ENCODE data around the gene KRT17. TPM values are rescaled to one million over a fixed set of nuclear protein-coding genes. Genes with fewer than 3 reads are reported as not detected.
"Not testable (repeated sequence)": the region's sequence is repeated elsewhere in the genome, so short reads cannot be mapped to it uniquely, and the experiment has no call there.

The KRT17 gene
- total RNA-seq, 2 experiments from 2014 or later: not detected

GRCh38 chr17:41650794-41651624 is 26.6 kb upstream of the KRT17 start:
- H3K4me1 Mint-ChIP-seq: peaks cover 8% of the 10 kb centered on the region
- no peak overlapping the region for H3K27ac Mint-ChIP-seq

GRCh38 chr17:41649923-41650519 is 25.6 kb upstream of the KRT17 start:
- H3K4me3 Mint-ChIP-seq: no peak overlapping the region
- no peak for DNase-seq
- peaks cover 2% of the 10 kb centered on the region for H3K27me3 Mint-ChIP-seq
- no peaks in the 10 kb centered on the region for H3K9me3 Mint-ChIP-seq
- no peak overlapping the region for H3K27ac Mint-ChIP-seq
- H3K4me1 Mint-ChIP-seq: peaks cover 8% of the 10 kb centered on the region
- no peaks in the 10 kb centered on the region for H3K36me3 Mint-ChIP-seq
- ATAC-seq (ENCODE audit: low read depth): no peak
- POLR2A ChIA-PET: interaction anchor here (2.1 to 3.9 kb wide), 2 partner anchors 15 to 39 kb away, joined by 16 to 21 read pairs; partner anchors contain the start of gene EIF1

More at GRCh38 chr17:41650794-41651624, 26.6 kb upstream of the KRT17 start:
- no peaks in the 10 kb centered on the region for H3K9me3 Mint-ChIP-seq
- DNase-seq (no peak), ATAC-seq (ENCODE audit: low read depth) (no peak)
- H3K4me3 Mint-ChIP-seq: no peak overlapping the region
- H3K36me3 Mint-ChIP-seq: no peaks in the 10 kb centered on the region
- H3K27me3 Mint-ChIP-seq: peaks cover 2% of the 10 kb centered on the region
- POLR2A ChIA-PET: interaction anchor here (3.9 kb wide), 1 partner anchor 38 kb away, joined by 21 read pairs; the partner anchor contains the start of gene EIF1

- POLR2A ChIA-PET: interaction anchor here (0.7 to 3.9 kb wide), 5 partner anchors 14 to 99 kb away, joined by 4 to 21 read pairs (median 4); partner anchors contain the start of gene EIF1
- H3K9me3 Mint-ChIP-seq: no peaks in the 10 kb centered on the region
- peak; percentile 81 for ATAC-seq (ENCODE audit: low read depth)
Measured at GRCh38 chr17:41648411-41649195, 24.2 kb upstream of the KRT17 start.

GRCh38 chr17:41647940-41648410 is 23.6 kb upstream of the KRT17 start:
- DNase-seq: peak; percentile 94
- Mint-ChIP-seq H3K4me1 (peaks cover 8% of the 10 kb centered on the region), H3K27ac (no peak overlapping the region), H3K27me3 (peaks cover 2% of the 10 kb centered on the region), H3K9me3 (no peaks in the 10 kb centered on the region), H3K36me3 (no peaks in the 10 kb centered on the region), H3K4me3 (peak overlapping the region; percentile 79)
- peak; percentile 74 for ATAC-seq (ENCODE audit: low read depth)
- POLR2A ChIA-PET: interaction anchor here (1.1 to 3.9 kb wide), 4 partner anchors 15 to 99 kb away, joined by 4 to 21 read pairs (median 10); partner anchors contain the start of gene EIF1

More at GRCh38 chr17:41648411-41649195, 24.2 kb upstream of the KRT17 start:
- DNase-seq: peak; percentile 93
- peaks cover 2% of the 10 kb centered on the region for H3K27me3 Mint-ChIP-seq
- H3K36me3 Mint-ChIP-seq: no peaks in the 10 kb centered on the region
- peak overlapping the region; percentile 72 for H3K27ac Mint-ChIP-seq
- H3K4me3 Mint-ChIP-seq: peak overlapping the region; percentile 79
- peaks cover 8% of the 10 kb centered on the region for H3K4me1 Mint-ChIP-seq

DNA sequence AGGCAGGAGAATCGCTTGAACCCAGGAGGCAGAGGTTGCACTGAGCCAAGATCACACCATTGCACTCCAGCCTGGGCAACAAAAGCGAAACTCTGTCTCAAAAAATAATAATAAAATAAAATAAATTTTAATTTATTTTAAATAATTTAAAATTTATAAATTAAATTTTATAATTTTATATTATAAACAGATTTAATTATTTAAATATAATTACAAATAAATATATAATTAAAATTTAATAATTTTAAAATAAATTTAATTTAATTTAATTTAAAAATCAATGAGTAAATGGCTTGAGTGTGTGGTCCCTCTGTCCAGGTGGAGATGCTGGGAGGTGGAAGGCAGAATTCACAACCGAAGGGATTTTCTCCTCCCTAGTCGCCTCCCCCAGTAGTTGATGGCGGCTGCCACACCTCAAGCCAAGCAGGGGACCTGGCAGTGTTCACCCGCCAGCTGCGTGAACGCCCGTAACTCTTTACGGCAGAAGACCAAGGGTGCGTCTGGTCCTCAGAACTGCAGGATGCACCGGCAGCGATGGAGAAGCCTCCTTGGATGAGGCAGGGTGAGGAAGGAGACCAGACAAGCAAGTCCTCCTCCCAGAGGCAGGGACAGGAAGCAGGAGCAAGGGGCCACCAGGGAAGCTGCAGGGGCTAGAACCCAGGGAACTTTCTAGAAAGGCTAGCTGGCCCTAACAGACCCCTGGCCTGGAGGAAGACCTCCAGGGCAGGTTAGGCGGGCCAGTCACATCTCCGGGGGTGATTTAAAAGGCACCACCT is 22.9 kb upstream of the KRT17 start:
- no peak for ATAC-seq (ENCODE audit: low read depth)
- no peak overlapping the region for H3K27ac Mint-ChIP-seq
- no peaks in the 10 kb centered on the region for H3K9me3 Mint-ChIP-seq
- peaks cover 2% of the 10 kb centered on the region for H3K27me3 Mint-ChIP-seq
- H3K36me3 Mint-ChIP-seq: no peaks in the 10 kb centered on the region
- peaks cover 8% of the 10 kb centered on the region for H3K4me1 Mint-ChIP-seq
- no peak for DNase-seq
- no peak overlapping the region for H3K4me3 Mint-ChIP-seq
- POLR2A ChIA-PET: interaction anchor here (1.6 kb wide), 1 partner anchor 15 kb away, joined by 4 read pairs; no protein-coding TSS in a partner anchor

GRCh38 chr17:41642252-41643156 is 18.1 kb upstream of the KRT17 start:
- Mint-ChIP-seq H3K27me3 (peaks cover 3% of the 10 kb centered on the region), H3K4me1 (no peaks in the 10 kb centered on the region)
- no peak for ATAC-seq (ENCODE audit: low read depth)

GRCh38 chr17:41640596-41640995 is 16.2 kb upstream of the KRT17 start:
- H3K27me3 Mint-ChIP-seq; ATAC-seq (ENCODE audit: low read depth); H3K4me1 Mint-ChIP-seq; H3K27ac Mint-ChIP-seq; H3K4me3 Mint-ChIP-seq; H3K36me3 Mint-ChIP-seq; H3K9me3 Mint-ChIP-seq; DNase-seq: not testable (repeated sequence)
- POLR2A ChIA-PET: interaction anchor here (2.0 kb wide), 1 partner anchor 48 kb away, joined by 4 read pairs; the partner anchor contains the start of gene EIF1

More at GRCh38 chr17:41642252-41643156, 18.1 kb upstream of the KRT17 start:
- no peak for DNase-seq
- POLR2A ChIA-PET: interaction anchor here (0.7 kb wide), 1 partner anchor 726 kb away, joined by 3 read pairs; no protein-coding TSS in a partner anchor
- Mint-ChIP-seq H3K27ac (no peak overlapping the region), H3K9me3 (no peaks in the 10 kb centered on the region), H3K36me3 (no peaks in the 10 kb centered on the region), H3K4me3 (no peak overlapping the region)

- H3K27me3 Mint-ChIP-seq: peaks cover 3% of the 10 kb centered on the region
- no peaks in the 10 kb centered on the region for H3K9me3 Mint-ChIP-seq
- no peak for DNase-seq
- H3K4me1 Mint-ChIP-seq: no peaks in the 10 kb centered on the region
- no peak for ATAC-seq (ENCODE audit: low read depth)
- H3K4me3 Mint-ChIP-seq: no peak overlapping the region
- no peak overlapping the region for H3K27ac Mint-ChIP-seq
- POLR2A ChIA-PET: interaction anchor here (2.0 kb wide), 1 partner anchor 49 kb away, joined by 4 read pairs; the partner anchor contains the start of gene EIF1
- H3K36me3 Mint-ChIP-seq: no peaks in the 10 kb centered on the region
Measured at GRCh38 chr17:41639492-41640473, 15.4 kb upstream of the KRT17 start.

DNA sequence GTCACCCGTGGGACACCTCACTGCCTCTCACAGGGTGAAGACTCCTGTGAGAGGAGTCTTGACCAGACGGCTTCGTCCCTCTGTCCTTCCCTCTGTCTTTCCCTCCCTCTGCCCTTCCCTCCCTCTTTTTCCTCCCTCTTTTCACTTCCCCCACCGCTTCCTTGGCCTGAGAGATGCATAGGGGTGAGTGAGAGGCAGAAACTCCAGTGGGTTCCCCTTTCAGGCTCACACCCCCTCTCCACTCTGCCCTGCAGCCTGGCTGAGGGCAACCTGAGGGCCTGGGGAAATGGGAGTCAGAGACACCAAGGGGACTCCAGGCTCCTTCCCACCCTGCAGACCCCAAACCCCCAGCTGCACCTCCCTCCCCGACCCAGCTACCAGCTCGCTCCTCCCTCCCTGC is 14.6 kb upstream of the KRT17 start:
- POLR2A ChIA-PET: interaction anchor here (2.0 kb wide), 1 partner anchor 49 kb away, joined by 4 read pairs; the partner anchor contains the start of gene EIF1
- Mint-ChIP-seq H3K9me3 (no peaks in the 10 kb centered on the region), H3K27ac (no peak overlapping the region), H3K27me3 (peaks cover 3% of the 10 kb centered on the region), H3K4me3 (no peak overlapping the region), H3K4me1 (no peaks in the 10 kb centered on the region), H3K36me3 (no peaks in the 10 kb centered on the region)
- ATAC-seq (ENCODE audit: low read depth): no peak
- no peak for DNase-seq

DNA sequence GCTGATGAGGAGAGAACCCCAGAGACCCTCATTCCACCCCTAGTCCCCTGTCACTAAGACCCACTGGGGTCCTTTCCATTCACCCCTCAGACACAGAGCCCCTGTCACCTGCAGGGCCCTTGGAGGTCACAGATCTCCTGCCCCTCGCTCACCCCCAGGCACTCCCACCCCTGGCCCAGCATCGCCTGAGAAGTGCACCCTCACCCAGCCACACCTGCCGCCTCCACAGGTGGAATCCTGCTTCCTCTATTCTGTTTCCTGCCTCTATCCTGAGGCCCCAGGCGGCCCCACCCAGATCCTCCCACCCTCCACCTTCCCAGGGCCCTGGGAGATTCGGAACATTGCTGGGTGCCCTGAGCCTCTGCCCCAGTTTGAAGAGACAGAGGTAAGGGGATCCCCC is 13.8 kb upstream of the KRT17 start:
- Mint-ChIP-seq H3K36me3 (no peaks in the 10 kb centered on the region), H3K4me3 (no peak overlapping the region)
- POLR2A ChIA-PET: no interaction called here

More for the DNA sequence above, 13.8 kb upstream of the KRT17 start:
- Mint-ChIP-seq H3K9me3 (no peaks in the 10 kb centered on the region), H3K27me3 (peaks cover 3% of the 10 kb centered on the region), H3K4me1 (no peaks in the 10 kb centered on the region), H3K27ac (no peak overlapping the region)
- ATAC-seq (ENCODE audit: low read depth) (no peak), DNase-seq (no peak)
